SK-N-SH treated with all-trans-retinoic acid at 6 μM for 48 hours (cell line): ENCODE measurements around the gene C18orf32.
A peak's percentile ranks its signal among the peaks of the same experiment; 100 is the strongest.

Experiments used
- ATAC-seq: fragments of 200-7000 bp; cut with Tn5 transposase; 3 replicates; pipeline ENCODE4 v1.9.1; 2020; ENCODE audit warnings: mild to moderate bottlenecking, moderate library complexity
- ARNTL ChIP-seq: fragments of 450-650 bp; formaldehyde crosslinking; IDR thresholded peaks from 2 replicates; pipeline ENCODE4 v1.5.0; 2020; ENCODE audit warnings: low read depth, mild to moderate bottlenecking, moderate library complexity, borderline replicate concordance
- BACH2 ChIP-seq: fragments of 250-450 bp; sonication (Bioruptor Pico); IDR thresholded peaks from 2 replicates; pipeline ENCODE4 v1.9.0; 2021; ENCODE audit warnings: mild to moderate bottlenecking, borderline replicate concordance
- ESRRG ChIP-seq: fragments of 250-450 bp; sonication (Bioruptor Pico); IDR thresholded peaks from 2 replicates; pipeline ENCODE4 v1.6.1; 2021; ENCODE audit warnings: mild to moderate bottlenecking
- ISL1 ChIP-seq: fragments of 250-450 bp; sonication (Bioruptor Pico); IDR thresholded peaks from 2 replicates; pipeline ENCODE4 v2.1.2; 2022; ENCODE audit warnings: mild to moderate bottlenecking, moderate library complexity
- OSR1 ChIP-seq: fragments of 250-450 bp; sonication (Bioruptor Pico); IDR thresholded peaks from 2 replicates; pipeline ENCODE4 v1.8.0; 2022; ENCODE audit warnings: moderate library complexity, mild to moderate bottlenecking, inconsistent platforms
- SNAI2 ChIP-seq: fragments of 250-450 bp; sonication (Bioruptor Pico); IDR thresholded peaks from 2 replicates; pipeline ENCODE4 v1.5.0; 2020; ENCODE audit warnings: mild to moderate bottlenecking, moderate library complexity
- TSHZ2 ChIP-seq: fragments of 250-450 bp; sonication (Bioruptor Pico); IDR thresholded peaks from 2 replicates; pipeline ENCODE4 v1.5.0; 2020; ENCODE audit warnings: mild to moderate bottlenecking, moderate library complexity
- ZC3H10 ChIP-seq: fragments of 250-450 bp; sonication (Bioruptor Pico); IDR thresholded peaks from 2 replicates; pipeline ENCODE4 v1.5.1; 2021; ENCODE audit warnings: mild to moderate bottlenecking, moderate library complexity
- ZFP30 ChIP-seq: fragments of 450-650 bp; formaldehyde crosslinking; IDR thresholded peaks from 2 replicates; pipeline ENCODE4 v1.5.0; 2022; ENCODE audit warnings: mild to moderate bottlenecking, moderate library complexity
- ZNF565 ChIP-seq: fragments of 450-650 bp; formaldehyde crosslinking; conservative IDR thresholded peaks from 2 replicates; pipeline ENCODE4 v1.5.0; 2020; ENCODE audit warnings: low read depth, mild to moderate bottlenecking, moderate library complexity
- ZNF70 ChIP-seq: fragments of 450-650 bp; formaldehyde crosslinking; IDR thresholded peaks from 2 replicates; pipeline ENCODE4 v1.5.0; 2020; ENCODE audit warnings: mild to moderate bottlenecking, moderate library complexity
- ZNF8 ChIP-seq: fragments of 450-650 bp; formaldehyde crosslinking; IDR thresholded peaks from 2 replicates; pipeline ENCODE4 v1.5.0; 2020; ENCODE audit warnings: mild to moderate bottlenecking, moderate library complexity
- TF ChIP-seq, protein P1 (sequence below): fragments of 250-450 bp; sonication (Bioruptor Pico); IDR thresholded peaks from 2 replicates; pipeline ENCODE4 v1.5.1; 2020; ENCODE audit warnings: low read depth, mild to moderate bottlenecking, moderate library complexity
- TF ChIP-seq, protein P2 (sequence below): fragments of 250-450 bp; sonication (Bioruptor Pico); IDR thresholded peaks from 2 replicates; pipeline ENCODE4 v1.8.0; 2020; ENCODE audit warnings: mild to moderate bottlenecking, moderate library complexity, borderline replicate concordance
- TF ChIP-seq, protein P3 (sequence below): fragments of 250-450 bp; sonication (Bioruptor Pico); IDR thresholded peaks from 2 replicates; pipeline ENCODE4 v1.5.1; 2021; ENCODE audit warnings: mild to moderate bottlenecking, moderate library complexity
- TF ChIP-seq, protein P4 (sequence below): fragments of 250-450 bp; sonication (Bioruptor Pico); IDR thresholded peaks from 2 replicates; pipeline ENCODE4 v1.8.0; 2021; ENCODE audit warnings: low read depth, mild to moderate bottlenecking, moderate library complexity, borderline replicate concordance

Gene C18orf32

DNA sequence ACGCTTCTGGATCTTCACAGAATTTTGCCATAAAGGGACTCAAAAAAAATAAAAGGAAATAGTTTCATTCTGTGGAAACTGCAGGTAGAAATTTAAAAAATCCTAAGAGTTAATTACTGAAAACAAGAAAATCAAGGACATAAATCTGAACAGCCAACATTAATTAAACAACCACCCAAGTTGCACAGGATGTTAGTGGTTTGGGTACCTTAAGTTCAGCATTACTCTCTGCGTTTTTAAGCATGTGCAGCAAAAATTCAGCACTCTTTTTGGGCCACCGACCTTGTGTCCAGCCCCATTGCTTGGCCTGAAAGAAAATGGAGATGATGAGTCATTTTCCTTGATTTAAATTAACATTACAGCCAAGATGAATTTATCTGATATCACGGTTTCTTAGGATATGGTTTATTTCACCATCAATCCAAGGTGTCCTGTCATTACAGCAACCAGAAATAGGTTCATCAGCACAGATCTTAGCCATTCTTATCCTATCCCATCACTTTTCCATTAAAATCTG lies 3.3 kb upstream of the C18orf32 start:
- no peak for ATAC-seq
- TF ChIP-seq, protein P1, sequence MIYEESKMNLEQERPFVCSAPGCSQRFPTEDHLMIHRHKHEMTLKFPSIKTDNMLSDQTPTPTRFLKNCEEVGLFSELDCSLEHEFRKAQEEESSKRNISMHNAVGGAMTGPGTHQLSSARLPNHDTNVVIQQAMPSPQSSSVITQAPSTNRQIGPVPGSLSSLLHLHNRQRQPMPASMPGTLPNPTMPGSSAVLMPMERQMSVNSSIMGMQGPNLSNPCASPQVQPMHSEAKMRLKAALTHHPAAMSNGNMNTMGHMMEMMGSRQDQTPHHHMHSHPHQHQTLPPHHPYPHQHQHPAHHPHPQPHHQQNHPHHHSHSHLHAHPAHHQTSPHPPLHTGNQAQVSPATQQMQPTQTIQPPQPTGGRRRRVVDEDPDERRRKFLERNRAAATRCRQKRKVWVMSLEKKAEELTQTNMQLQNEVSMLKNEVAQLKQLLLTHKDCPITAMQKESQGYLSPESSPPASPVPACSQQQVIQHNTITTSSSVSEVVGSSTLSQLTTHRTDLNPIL = no peak
- TF ChIP-seq ISL1 (CRISPR knock-in tag) = no peak
- TF ChIP-seq ZFP30 = no peak
- TF ChIP-seq, protein P2, sequence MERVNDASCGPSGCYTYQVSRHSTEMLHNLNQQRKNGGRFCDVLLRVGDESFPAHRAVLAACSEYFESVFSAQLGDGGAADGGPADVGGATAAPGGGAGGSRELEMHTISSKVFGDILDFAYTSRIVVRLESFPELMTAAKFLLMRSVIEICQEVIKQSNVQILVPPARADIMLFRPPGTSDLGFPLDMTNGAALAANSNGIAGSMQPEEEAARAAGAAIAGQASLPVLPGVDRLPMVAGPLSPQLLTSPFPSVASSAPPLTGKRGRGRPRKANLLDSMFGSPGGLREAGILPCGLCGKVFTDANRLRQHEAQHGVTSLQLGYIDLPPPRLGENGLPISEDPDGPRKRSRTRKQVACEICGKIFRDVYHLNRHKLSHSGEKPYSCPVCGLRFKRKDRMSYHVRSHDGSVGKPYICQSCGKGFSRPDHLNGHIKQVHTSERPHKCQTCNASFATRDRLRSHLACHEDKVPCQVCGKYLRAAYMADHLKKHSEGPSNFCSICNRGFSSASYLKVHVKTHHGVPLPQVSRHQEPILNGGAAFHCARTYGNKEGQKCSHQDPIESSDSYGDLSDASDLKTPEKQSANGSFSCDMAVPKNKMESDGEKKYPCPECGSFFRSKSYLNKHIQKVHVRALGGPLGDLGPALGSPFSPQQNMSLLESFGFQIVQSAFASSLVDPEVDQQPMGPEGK (CRISPR knock-in tag) = no peak
- TF ChIP-seq TSHZ2 (CRISPR knock-in tag) = no peak
- TF ChIP-seq ZC3H10 = no peak
- no peak for TF ChIP-seq OSR1 (CRISPR knock-in tag)
- no peak for TF ChIP-seq SNAI2 (CRISPR knock-in tag)
- TF ChIP-seq ESRRG = no peak
- TF ChIP-seq ZNF565 = no peak
- no peak for TF ChIP-seq BACH2 (CRISPR knock-in tag)
- TF ChIP-seq, protein P3, sequence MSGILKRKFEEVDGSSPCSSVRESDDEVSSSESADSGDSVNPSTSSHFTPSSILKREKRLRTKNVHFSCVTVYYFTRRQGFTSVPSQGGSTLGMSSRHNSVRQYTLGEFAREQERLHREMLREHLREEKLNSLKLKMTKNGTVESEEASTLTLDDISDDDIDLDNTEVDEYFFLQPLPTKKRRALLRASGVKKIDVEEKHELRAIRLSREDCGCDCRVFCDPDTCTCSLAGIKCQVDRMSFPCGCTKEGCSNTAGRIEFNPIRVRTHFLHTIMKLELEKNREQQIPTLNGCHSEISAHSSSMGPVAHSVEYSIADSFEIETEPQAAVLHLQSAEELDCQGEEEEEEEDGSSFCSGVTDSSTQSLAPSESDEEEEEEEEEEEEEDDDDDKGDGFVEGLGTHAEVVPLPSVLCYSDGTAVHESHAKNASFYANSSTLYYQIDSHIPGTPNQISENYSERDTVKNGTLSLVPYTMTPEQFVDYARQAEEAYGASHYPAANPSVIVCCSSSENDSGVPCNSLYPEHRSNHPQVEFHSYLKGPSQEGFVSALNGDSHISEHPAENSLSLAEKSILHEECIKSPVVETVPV (CRISPR knock-in tag) = no peak
- TF ChIP-seq, all 23 proteins: peak for 0

DNA sequence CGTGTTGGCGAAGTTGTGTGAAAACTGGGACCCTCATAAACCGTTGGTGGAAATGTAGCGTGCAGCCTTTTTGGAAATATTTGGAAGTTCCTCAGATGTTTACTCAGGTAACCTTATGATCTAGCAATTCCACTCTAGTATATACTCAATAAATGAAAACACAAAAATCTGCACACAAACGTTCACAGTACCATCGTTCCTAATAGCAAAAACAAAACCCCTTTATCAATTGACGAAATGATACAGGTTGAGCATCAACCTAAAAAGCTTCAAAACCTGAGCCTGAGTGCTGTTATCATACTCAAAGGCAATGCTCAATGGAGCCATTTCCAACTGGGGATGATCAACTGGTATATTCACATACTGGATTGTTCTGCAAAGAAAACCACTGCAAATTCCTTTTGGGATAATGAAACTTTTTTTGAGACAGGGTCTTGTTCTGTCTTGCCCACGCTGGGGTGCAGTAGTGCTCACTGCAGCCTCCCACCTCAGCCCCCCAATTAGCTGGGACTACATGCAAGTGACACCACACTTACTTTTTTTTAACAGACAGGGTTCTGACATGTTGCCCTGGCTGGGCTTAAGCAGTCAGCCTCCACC lies 777 bp upstream of the C18orf32 start:
- no peak for ATAC-seq
- TF ChIP-seq BACH2 (CRISPR knock-in tag) (no peak), SNAI2 (CRISPR knock-in tag) (no peak), ZNF8 (CRISPR knock-in tag) (no peak), ZNF70 (CRISPR knock-in tag) (no peak)
- TF ChIP-seq, protein P4, sequence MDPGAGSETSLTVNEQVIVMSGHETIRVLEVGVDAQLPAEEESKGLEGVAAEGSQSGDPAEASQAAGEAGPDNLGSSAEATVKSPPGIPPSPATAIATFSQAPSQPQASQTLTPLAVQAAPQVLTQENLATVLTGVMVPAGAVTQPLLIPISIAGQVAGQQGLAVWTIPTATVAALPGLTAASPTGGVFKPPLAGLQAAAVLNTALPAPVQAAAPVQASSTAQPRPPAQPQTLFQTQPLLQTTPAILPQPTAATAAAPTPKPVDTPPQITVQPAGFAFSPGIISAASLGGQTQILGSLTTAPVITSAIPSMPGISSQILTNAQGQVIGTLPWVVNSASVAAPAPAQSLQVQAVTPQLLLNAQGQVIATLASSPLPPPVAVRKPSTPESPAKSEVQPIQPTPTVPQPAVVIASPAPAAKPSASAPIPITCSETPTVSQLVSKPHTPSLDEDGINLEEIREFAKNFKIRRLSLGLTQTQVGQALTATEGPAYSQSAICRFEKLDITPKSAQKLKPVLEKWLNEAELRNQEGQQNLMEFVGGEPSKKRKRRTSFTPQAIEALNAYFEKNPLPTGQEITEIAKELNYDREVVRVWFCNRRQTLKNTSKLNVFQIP (CRISPR knock-in tag) = no peak
- TF ChIP-seq, protein P2 (CRISPR knock-in tag) = peak; percentile 6; the same call in 1 of the 2 replicates
- TF ChIP-seq, all 23 proteins: peak for 1

- TF ChIP-seq ZNF8 (CRISPR knock-in tag) (no peak), ZC3H10 (no peak), OSR1 (CRISPR knock-in tag) (no peak), BACH2 (CRISPR knock-in tag) (no peak), SNAI2 (CRISPR knock-in tag) (no peak), ARNTL (CRISPR knock-in tag) (no peak), ESRRG (no peak), ZNF565 (no peak), ZFP30 (no peak), TSHZ2 (CRISPR knock-in tag) (no peak)
- TF ChIP-seq, protein P3 (CRISPR knock-in tag) = no peak
- TF ChIP-seq, protein P1 = no peak
- peak; percentile 18 for ATAC-seq
Observed at GRCh38 chr18:49486606-49486952, 455 bp downstream of the C18orf32 start.
